Astrocyte (in vitro differentiated cells and primary cell): ENCODE data around the gene SCN1A. TPM values are rescaled to one million over a fixed set of nuclear protein-coding genes. Genes with fewer than 3 reads are reported as not detected.

Source experiments
- DNase-seq: peaks from one replicate; pipeline ENCODE4 v3.0.0-alpha.2; 2010; ENCODE audit warnings: low read depth
- FAIRE-seq: peaks from 2 replicates; lab custom pipeline; 2011; peaks lifted over from hg19 to GRCh38; lab: Jason Lieb, UNC
- H2AFZ ChIP-seq: 2 replicates; pipeline ENCODE4 v1.6.0; 2012; ENCODE audit warnings: low read depth, low read length, inconsistent platforms
- H3K27ac ChIP-seq: 2 replicates; pipeline ENCODE4 v1.5.1; 2011; ENCODE audit warnings: low read depth, low read length, inconsistent platforms
- H3K27me3 ChIP-seq: 2 replicates; pipeline ENCODE4 v1.6.0; 2011; ENCODE audit warnings: low read length, inconsistent platforms; ENCODE audit not compliant: insufficient read depth
- H3K36me3 ChIP-seq: 2 replicates; pipeline ENCODE4 v1.5.1; 2011; ENCODE audit warnings: low read length, inconsistent platforms; ENCODE audit not compliant: insufficient read depth
- H3K4me1 ChIP-seq: 2 replicates; pipeline ENCODE4 v1.5.1; 2011; ENCODE audit warnings: low read length, inconsistent platforms; ENCODE audit not compliant: insufficient read depth
- H3K4me2 ChIP-seq: 2 replicates; pipeline ENCODE4 v1.6.0; 2012; ENCODE audit warnings: low read length, inconsistent platforms
- H3K4me3 ChIP-seq: 2 replicates; pipeline ENCODE4 v1.5.1; 2011; ENCODE audit warnings: low read depth, mild to moderate bottlenecking, low read length, inconsistent platforms; ENCODE audit not compliant: insufficient read depth
- H3K79me2 ChIP-seq: 2 replicates; pipeline ENCODE4 v1.6.0; 2012; ENCODE audit warnings: mild to moderate bottlenecking, low read length, inconsistent platforms; ENCODE audit not compliant: insufficient read depth
- H3K9ac ChIP-seq: 2 replicates; pipeline ENCODE4 v1.6.0; 2012; ENCODE audit warnings: mild to moderate bottlenecking, low read length, inconsistent platforms
- H3K9me3 ChIP-seq: 2 replicates; pipeline ENCODE4 v1.5.1; 2012; ENCODE audit warnings: low read depth, mild to moderate bottlenecking, low read length, inconsistent platforms; ENCODE audit not compliant: insufficient read depth
- H4K20me1 ChIP-seq: 2 replicates; pipeline ENCODE4 v1.6.0; 2012; ENCODE audit warnings: low read length, inconsistent platforms; ENCODE audit not compliant: insufficient read depth
- H3K27ac Mint-ChIP-seq: one replicate; pipeline ENCODE4 v1.8.0; 2021; ENCODE audit warnings: mild to moderate bottlenecking, mixed read lengths; ENCODE audit not compliant: unreplicated experiment
- H3K27me3 Mint-ChIP-seq: one replicate; pipeline ENCODE4 v1.8.0; 2021; ENCODE audit warnings: low read depth, mixed read lengths; ENCODE audit not compliant: unreplicated experiment
- H3K36me3 Mint-ChIP-seq: one replicate; pipeline ENCODE4 v1.8.0; 2021; ENCODE audit warnings: low read depth, mixed read lengths; ENCODE audit not compliant: unreplicated experiment
- H3K4me1 Mint-ChIP-seq: one replicate; pipeline ENCODE4 v1.8.0; 2021; ENCODE audit warnings: low read depth, mixed read lengths; ENCODE audit not compliant: unreplicated experiment
- H3K4me3 Mint-ChIP-seq: one replicate; pipeline ENCODE4 v1.8.0; 2021; ENCODE audit warnings: mild to moderate bottlenecking, moderate library complexity, mixed read lengths; ENCODE audit not compliant: unreplicated experiment
- H3K9me3 Mint-ChIP-seq: one replicate; pipeline ENCODE4 v1.8.0; 2021; ENCODE audit warnings: mild to moderate bottlenecking, mixed read lengths; ENCODE audit not compliant: unreplicated experiment
- CTCF ChIP-seq: IDR thresholded peaks from 2 replicates; pipeline ENCODE4 v1.5.1; 2011; ENCODE audit warnings: low read depth, mild to moderate bottlenecking, inconsistent platforms, low read length, moderate library complexity; ENCODE audit not compliant: insufficient read depth
- EZH2 ChIP-seq: IDR thresholded peaks from 2 replicates; pipeline ENCODE4 v1.6.1; 2012; ENCODE audit warnings: mild to moderate bottlenecking, low read length, inconsistent platforms; ENCODE audit not compliant: insufficient read depth
- total RNA-seq: library from RNA; stranded (reverse); gene quantifications from 2 replicates; pipeline ENCODE4 v1.2.1, GENCODE V29; 2021

Gene SCN1A
- total RNA-seq, 1 donor from 2014 or later, result not detected

- peaks cover 36% of the 10 kb centered on the region for H3K79me2 ChIP-seq
- no peak overlapping the region for H3K4me2 ChIP-seq
- no peak overlapping the region for H3K4me3 ChIP-seq
- no peaks in the 10 kb centered on the region for H3K27me3 Mint-ChIP-seq
- H2AFZ ChIP-seq, result no peak overlapping the region
- peaks cover 12% of the 10 kb centered on the region for H3K36me3 ChIP-seq
- peaks cover 9% of the 10 kb centered on the region for H3K4me1 ChIP-seq
- no peak overlapping the region for H3K4me3 Mint-ChIP-seq
- DNase-seq (no peak), FAIRE-seq (no peak)
- H3K9me3 ChIP-seq, result no peaks in the 10 kb centered on the region
- H3K9me3 Mint-ChIP-seq, result no peaks in the 10 kb centered on the region
- H3K27ac ChIP-seq, result no peak overlapping the region
- H3K36me3 Mint-ChIP-seq, result peaks cover 3% of the 10 kb centered on the region
- no peak overlapping the region for H3K27ac Mint-ChIP-seq
- H3K9ac ChIP-seq, result no peak overlapping the region
- TF ChIP-seq EZH2, result no peak
- TF ChIP-seq CTCF, result no peak
- H4K20me1 ChIP-seq, result peaks cover 19% of the 10 kb centered on the region
- H3K27me3 ChIP-seq, result no peaks in the 10 kb centered on the region
- no peaks in the 10 kb centered on the region for H3K4me1 Mint-ChIP-seq
Measured at GRCh38 chr2:165950438-165950837, 177.4 kb downstream of the SCN1A start.

GRCh38 chr2:165941827-165942226 lies 186.0 kb downstream of the SCN1A start:
- H3K36me3 ChIP-seq, result peaks cover 23% of the 10 kb centered on the region
- H2AFZ ChIP-seq, result no peak overlapping the region
- Mint-ChIP-seq H3K4me1 (no peaks in the 10 kb centered on the region), H3K9me3 (no peaks in the 10 kb centered on the region), H3K27me3 (no peaks in the 10 kb centered on the region), H3K27ac (no peak overlapping the region), H3K36me3 (peaks cover 2% of the 10 kb centered on the region), H3K4me3 (no peak overlapping the region)
- TF ChIP-seq EZH2 (no peak), CTCF (no peak)
- no peak overlapping the region for H3K4me3 ChIP-seq
- no peaks in the 10 kb centered on the region for H3K4me1 ChIP-seq
- H3K9me3 ChIP-seq, result no peaks in the 10 kb centered on the region
- H3K4me2 ChIP-seq, result no peak overlapping the region
- no peak overlapping the region for H3K27ac ChIP-seq
- no peaks in the 10 kb centered on the region for H3K79me2 ChIP-seq
- no peaks in the 10 kb centered on the region for H3K27me3 ChIP-seq
- no peak for FAIRE-seq
- H3K9ac ChIP-seq, result no peak overlapping the region
- no peak for DNase-seq
- peaks cover 4% of the 10 kb centered on the region for H4K20me1 ChIP-seq

GRCh38 chr2:165938237-165938636 lies 189.6 kb downstream of the SCN1A start:
- FAIRE-seq, result peak; percentile 76
- Mint-ChIP-seq H3K4me3 (no peak overlapping the region), H3K27ac (no peak overlapping the region), H3K9me3 (no peaks in the 10 kb centered on the region), H3K36me3 (peaks cover 2% of the 10 kb centered on the region), H3K27me3 (no peaks in the 10 kb centered on the region), H3K4me1 (peaks cover 2% of the 10 kb centered on the region)
- no peak overlapping the region for H3K4me3 ChIP-seq
- H3K9ac ChIP-seq, result no peak overlapping the region
- no peak for TF ChIP-seq CTCF
- H3K36me3 ChIP-seq, result peaks cover 23% of the 10 kb centered on the region
- H3K79me2 ChIP-seq, result no peaks in the 10 kb centered on the region
- no peak overlapping the region for H3K27ac ChIP-seq
- H4K20me1 ChIP-seq, result peaks cover 4% of the 10 kb centered on the region
- no peaks in the 10 kb centered on the region for H3K9me3 ChIP-seq
- no peak overlapping the region for H2AFZ ChIP-seq
- no peaks in the 10 kb centered on the region for H3K4me1 ChIP-seq
- H3K27me3 ChIP-seq, result no peaks in the 10 kb centered on the region
- no peak overlapping the region for H3K4me2 ChIP-seq
- no peak for DNase-seq

Other genes with a start within 250 kb of the SCN1A start
- gene TTC21B, start 174.2 kb downstream of the SCN1A start, total RNA-seq, result 11.4 and 12.0 TPM in 2 replicates
- gene SCN9A, start 247.9 kb upstream of the SCN1A start, total RNA-seq, result 7.8 and 8.7 TPM in 2 replicates